PC-9 (cell line): Measurements from ENCODE around the gene CSGALNACT2.

Experiments used
- CTCF ChIP-seq: fragments of 200-600 bp; sonication (generic); conservative IDR thresholded peaks from 2 replicates; pipeline ENCODE4 v1.6.1; 2017; ENCODE audit warnings: mixed run types, antibody characterized with exemption, mild to moderate bottlenecking, moderate library complexity
- EZH2 ChIP-seq: fragments of 200-600 bp; sonication (generic); IDR thresholded peaks from 2 replicates; pipeline ENCODE4 v1.8.0; 2017; ENCODE audit warnings: antibody characterized with exemption, low read depth

- TF ChIP-seq CTCF (no peak), EZH2 (no peak)
Observed at GRCh38 chr10:43176271-43176670, 38.0 kb downstream of the CSGALNACT2 start.
